NCI-H345 treated with DMSO at 0.1 percent for 48 hours (cell line): Measurements from ENCODE around the gene CDNF.
"Not testable (repeated sequence)": the region's sequence is repeated elsewhere in the genome, so short reads cannot be mapped to it uniquely, and the experiment has no call there.

Source experiments
- DNase-seq: peaks from one replicate; lab custom pipeline; 2025; ENCODE audit not compliant: unreplicated experiment; lab: John Stamatoyannopoulos, UW

Gene CDNF

GRCh38 chr10:14839305-14839695, 1.5 kb upstream of the CDNF start:
- DNase-seq: no peak

GRCh38 chr10:14838582-14839304, 906 bp upstream of the CDNF start:
- DNase-seq: no peak

GRCh38 chr10:14837003-14837756, 657 bp downstream of the CDNF start:
- DNase-seq: no peak

- no peak for DNase-seq
These were observed 1.6 kb downstream of the CDNF start for GRCh38 chr10:14836208-14836607.

- no peak for DNase-seq
These were observed 4.7 kb downstream of the CDNF start for GRCh38 chr10:14833106-14833505.

GRCh38 chr10:14826076-14826829, 11.6 kb downstream of the CDNF start:
- no peak for DNase-seq

GRCh38 chr10:14823966-14824365, 13.9 kb downstream of the CDNF start:
- DNase-seq: no peak

GRCh38 chr10:14822879-14823755, 14.7 kb downstream of the CDNF start:
- DNase-seq: peak; percentile 2

GRCh38 chr10:14821635-14822375, 16.0 kb downstream of the CDNF start:
- no peak for DNase-seq

- no peak for DNase-seq
These were observed 17.1 kb downstream of the CDNF start for GRCh38 chr10:14820775-14821154.

- DNase-seq: no peak
These were observed 17.6 kb downstream of the CDNF start for GRCh38 chr10:14820010-14820774.

GRCh38 chr10:14816717-14817116, 21.1 kb downstream of the CDNF start:
- not testable (repeated sequence) for DNase-seq

GRCh38 chr10:14815681-14816080, 22.2 kb downstream of the CDNF start:
- DNase-seq: no peak

- DNase-seq: no peak
These were observed 25.6 kb downstream of the CDNF start for GRCh38 chr10:14812271-14812670.

GRCh38 chr10:14810969-14811953, 26.6 kb downstream of the CDNF start:
- no peak for DNase-seq

GRCh38 chr10:14806318-14806717, 31.5 kb downstream of the CDNF start:
- no peak for DNase-seq

GRCh38 chr10:14803827-14804226, 34.0 kb downstream of the CDNF start:
- no peak for DNase-seq

GRCh38 chr10:14801723-14802122, 36.1 kb downstream of the CDNF start:
- no peak for DNase-seq
